Kidney epithelial cell (primary cell): ENCODE measurements around the gene LDOC1. TPM values are rescaled to one million over a fixed set of nuclear protein-coding genes. Genes with fewer than 3 reads are reported as not detected.

Experiments used
- DNase-seq: peaks from one replicate; pipeline ENCODE4 v3.0.0-alpha.2; 2010; ENCODE audit warnings: low read depth
- H3K27me3 ChIP-seq: 2 replicates; pipeline ENCODE4 v1.6.0; 2011; ENCODE audit warnings: low read length; ENCODE audit not compliant: control insufficient read depth, insufficient read depth
- H3K36me3 ChIP-seq: 2 replicates; pipeline ENCODE4 v1.5.1; 2011; ENCODE audit warnings: low read length; ENCODE audit not compliant: control insufficient read depth, insufficient read depth
- H3K4me3 ChIP-seq: 2 replicates; pipeline ENCODE4 v1.5.1; 2011; ENCODE audit warnings: low read depth, mild to moderate bottlenecking, control low read depth, low read length
- CTCF ChIP-seq: IDR thresholded peaks from 2 replicates; pipeline ENCODE4 v1.5.1; 2011; ENCODE audit warnings: mild to moderate bottlenecking, moderate library complexity, low read length, control low read depth, inconsistent platforms; ENCODE audit not compliant: insufficient read depth, poor library complexity, severe bottlenecking
- total RNA-seq: library from RNA; depleted of rRNA; stranded (reverse); fragments of >200 nt; gene quantifications from 2 replicates; pipeline ENCODE4 v1.2.3, GENCODE V29; 2015

LDOC1 gene
- total RNA-seq, 1 donor from 2014 or later = 6.6 TPM

- Histone ChIP-seq H3K4me3 (no peak overlapping the region), H3K27me3 (no peaks in the 10 kb centered on the region), H3K36me3 (no peaks in the 10 kb centered on the region)
- TF ChIP-seq CTCF = no peak
- DNase-seq = no peak
These were observed 34.0 kb downstream of the LDOC1 start for GRCh38 chrX:141142946-141143345.

GRCh38 chrX:141133272-141133671 lies 43.7 kb downstream of the LDOC1 start:
- TF ChIP-seq CTCF = no peak
- Histone ChIP-seq H3K27me3 (no peaks in the 10 kb centered on the region), H3K4me3 (no peak overlapping the region), H3K36me3 (no peaks in the 10 kb centered on the region)
- no peak for DNase-seq

- no peak for TF ChIP-seq CTCF
- no peaks in the 10 kb centered on the region for H3K36me3 ChIP-seq
- no peak for DNase-seq
- H3K4me3 ChIP-seq = no peak overlapping the region
- H3K27me3 ChIP-seq = no peaks in the 10 kb centered on the region
These were observed 49.8 kb downstream of the LDOC1 start for GRCh38 chrX:141127146-141127545.

Other genes starting within 250 kb of the LDOC1 start
- gene SPANXB1, start 174.5 kb downstream of the LDOC1 start, total RNA-seq = not detected in 2 replicates
- not detected in 2 replicates for gene SPANXC, start 65.4 kb upstream of the LDOC1 start, total RNA-seq